Measurements from ENCODE around the gene PDXDC1.
"Not testable (repeated sequence)": the region's sequence is repeated elsewhere in the genome, so short reads cannot be mapped to it uniquely, and the experiment has no call there.

The PDXDC1 gene

GRCh38 chr16:15135483-15136360, 160.9 kb downstream of the PDXDC1 start:
- not testable (repeated sequence) for DNase-seq (ENCODE audit: low spot score)

GRCh38 chr16:15137514-15137913, 162.7 kb downstream of the PDXDC1 start:
- DNase-seq (ENCODE audit: low spot score) = not testable (repeated sequence)

- not testable (repeated sequence) for DNase-seq (ENCODE audit: low spot score)
These were observed 165.9 kb downstream of the PDXDC1 start for GRCh38 chr16:15140444-15141365.

- no peak for DNase-seq (ENCODE audit: low spot score)
These were observed 166.8 kb downstream of the PDXDC1 start for GRCh38 chr16:15141586-15141985.

- DNase-seq (ENCODE audit: low spot score) = not testable (repeated sequence)
These were observed 167.5 kb downstream of the PDXDC1 start for GRCh38 chr16:15142107-15142890.

GRCh38 chr16:15142891-15143600, 168.2 kb downstream of the PDXDC1 start:
- not testable (repeated sequence) for DNase-seq (ENCODE audit: low spot score)

GRCh38 chr16:15143601-15144091, 168.8 kb downstream of the PDXDC1 start:
- not testable (repeated sequence) for DNase-seq (ENCODE audit: low spot score)

GRCh38 chr16:15144092-15144631, 169.3 kb downstream of the PDXDC1 start:
- DNase-seq (ENCODE audit: low spot score) = peak; percentile 30

GRCh38 chr16:15144781-15145417, 170.1 kb downstream of the PDXDC1 start:
- DNase-seq (ENCODE audit: low spot score) = not testable (repeated sequence)

- not testable (repeated sequence) for DNase-seq (ENCODE audit: low spot score)
These were observed 170.8 kb downstream of the PDXDC1 start for GRCh38 chr16:15145418-15146263.

GRCh38 chr16:15146264-15146662, 171.4 kb downstream of the PDXDC1 start:
- DNase-seq (ENCODE audit: low spot score) = not testable (repeated sequence)

- DNase-seq (ENCODE audit: low spot score) = not testable (repeated sequence)
These were observed 174.0 kb downstream of the PDXDC1 start for GRCh38 chr16:15148831-15149230.

- not testable (repeated sequence) for DNase-seq (ENCODE audit: low spot score)
These were observed 174.4 kb downstream of the PDXDC1 start for GRCh38 chr16:15149260-15149659.

GRCh38 chr16:15154005-15154404, 179.2 kb downstream of the PDXDC1 start:
- DNase-seq (ENCODE audit: low spot score) = not testable (repeated sequence)

GRCh38 chr16:15154650-15155562, 180.1 kb downstream of the PDXDC1 start:
- DNase-seq (ENCODE audit: low spot score) = peak; percentile 73

GRCh38 chr16:15157644-15158043, 182.8 kb downstream of the PDXDC1 start:
- not testable (repeated sequence) for DNase-seq (ENCODE audit: low spot score)

- not testable (repeated sequence) for DNase-seq (ENCODE audit: low spot score)
These were observed 184.8 kb downstream of the PDXDC1 start for GRCh38 chr16:15159671-15160070.

- DNase-seq (ENCODE audit: low spot score) = not testable (repeated sequence)
These were observed 185.7 kb downstream of the PDXDC1 start for GRCh38 chr16:15160571-15160970.
